GM18511 (cell line): ENCODE results near the gene CDC40.

Source experiments
- ATAC-seq: cut with Tn5 transposase; IDR thresholded peaks from one replicate; pipeline ENCODE4 v1.9.1; 2021; ENCODE audit warnings: mild to moderate bottlenecking, moderate library complexity; ENCODE audit not compliant: unreplicated experiment

Gene CDC40

GRCh38 chr6:110180228-110181008 lies at the start of gene CDC40:
Gene CDC40, plus strand, starts transcription at chr6:110180427. Its CDS starts 18 bp downstream, at chr6:110180445.
- peak; percentile 62 for ATAC-seq

DNA sequence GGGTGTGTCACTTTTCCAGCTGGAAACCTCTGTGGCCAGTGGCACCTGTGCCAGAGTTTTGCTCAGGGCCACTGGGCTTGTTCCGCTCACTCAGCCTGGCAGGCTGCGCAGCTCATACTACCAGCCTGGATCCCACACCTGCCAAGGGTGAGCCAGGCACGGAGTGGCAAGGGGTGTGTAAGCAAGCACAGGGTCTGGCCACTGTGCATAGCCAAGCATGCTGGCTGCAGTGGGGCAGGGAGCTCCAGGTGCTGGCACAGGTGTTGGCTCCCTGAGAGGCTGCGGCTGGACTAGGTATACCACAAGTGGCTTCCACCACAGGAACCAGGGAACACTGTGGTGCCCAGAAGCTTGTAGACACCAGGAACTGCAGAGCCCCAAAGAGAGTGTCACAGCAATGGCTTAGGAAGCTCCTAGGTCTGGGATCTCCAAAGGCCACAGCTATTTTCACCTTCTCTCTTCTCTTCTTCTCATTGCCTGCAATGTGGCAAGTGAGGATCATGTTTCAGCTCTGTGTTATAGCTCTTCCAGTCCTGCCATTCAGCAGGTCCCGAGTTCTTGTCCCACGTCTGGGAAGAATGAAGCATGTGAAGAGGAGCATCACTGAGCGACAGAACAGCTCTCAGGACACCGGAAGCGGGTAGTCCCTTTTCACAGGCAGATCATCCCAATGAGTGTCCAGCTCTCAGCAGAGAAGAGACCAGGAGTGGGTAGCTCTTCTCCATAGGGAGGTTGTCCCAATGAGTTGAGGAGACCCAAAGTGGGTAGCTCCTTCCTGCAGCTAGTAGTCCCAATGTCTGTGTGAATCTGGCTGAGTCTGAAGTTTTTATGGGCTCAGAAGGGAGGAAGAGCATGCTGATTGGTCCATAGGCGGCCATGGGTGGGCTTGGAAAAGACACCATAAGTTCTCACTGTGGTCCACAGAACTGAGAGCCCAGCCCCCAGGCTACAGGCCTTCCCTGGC lies 42.0 kb upstream of the CDC40 start:
- no peak for ATAC-seq

DNA sequence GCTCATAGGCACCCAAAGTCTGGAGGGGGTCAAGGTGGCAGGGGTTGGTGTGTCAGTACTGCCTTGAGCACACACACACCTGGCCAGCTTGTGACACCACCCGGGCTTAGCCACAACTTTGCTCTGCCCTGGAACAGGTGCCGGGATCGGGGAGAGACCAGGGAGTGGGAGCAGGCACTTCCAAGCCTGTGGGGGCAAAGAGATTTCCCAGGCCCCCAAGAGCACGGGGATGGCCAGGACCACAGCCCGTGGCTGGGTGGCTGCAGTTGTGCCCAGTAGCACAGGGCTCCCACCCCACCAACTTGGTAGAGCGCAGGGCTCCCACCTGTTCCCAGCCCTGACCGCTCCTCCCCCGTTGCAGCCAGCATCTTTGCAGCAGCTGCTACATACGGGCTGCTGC lies 41.2 kb upstream of the CDC40 start:
- no peak for ATAC-seq

DNA sequence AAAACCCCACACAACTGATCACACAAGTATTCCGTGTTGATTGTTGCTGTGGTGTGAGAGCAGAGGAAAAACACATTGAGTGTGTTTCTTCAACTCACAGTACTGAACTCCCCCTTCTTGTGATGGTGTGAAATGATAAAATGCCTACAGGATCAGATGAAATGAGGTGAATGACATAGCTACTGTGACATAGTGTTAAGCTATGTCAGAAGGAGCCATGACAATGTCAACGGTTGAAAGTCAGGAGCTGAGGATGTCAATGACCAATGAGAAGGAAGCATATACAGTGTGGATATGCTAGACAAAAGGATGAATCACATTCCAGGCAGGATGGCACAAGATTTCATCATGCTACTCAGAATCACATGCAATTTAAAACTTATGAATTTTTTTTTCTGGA lies 39.6 kb upstream of the CDC40 start:
- no peak for ATAC-seq

DNA sequence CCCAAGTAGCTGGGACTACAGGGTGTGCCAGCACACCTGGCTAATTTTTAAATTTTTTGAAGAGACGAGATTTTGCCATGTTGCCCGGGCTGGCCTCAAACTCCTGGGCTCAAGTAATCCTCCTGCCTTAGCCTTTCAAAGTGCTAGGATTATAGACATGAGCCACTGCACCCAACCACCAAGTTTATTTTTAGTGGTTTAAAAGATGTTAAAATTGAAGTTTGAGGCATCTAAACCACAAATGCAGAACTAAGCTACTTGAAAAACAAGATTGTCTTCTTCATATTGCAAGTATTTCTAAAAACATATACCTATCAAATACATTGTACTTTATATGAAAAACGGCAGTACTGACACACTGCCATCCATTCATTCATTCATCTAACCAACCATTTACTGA lies 32.4 kb upstream of the CDC40 start:
- ATAC-seq: no peak

DNA sequence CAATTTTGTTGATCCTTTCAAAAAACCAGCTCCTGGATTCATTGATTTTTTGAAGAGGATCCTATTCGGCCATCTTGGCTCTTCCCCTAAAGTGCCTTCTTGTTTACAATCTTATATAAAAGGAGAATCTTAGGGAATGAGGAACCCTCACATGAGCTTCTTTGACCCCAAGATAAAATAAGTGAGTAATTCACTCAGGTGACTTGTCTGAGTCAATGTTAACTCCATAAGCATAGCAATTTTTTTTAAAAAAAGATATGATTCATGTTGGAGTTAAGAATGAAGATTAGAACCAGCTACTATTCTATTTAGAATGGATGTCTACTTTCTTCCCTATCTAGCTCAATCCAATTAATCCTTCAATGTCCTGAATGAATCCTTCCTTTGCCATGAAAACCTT lies 21.7 kb upstream of the CDC40 start:
- no peak for ATAC-seq

- no peak for ATAC-seq
Observed at GRCh38 chr6:110170081-110170480, 10.1 kb upstream of the CDC40 start.

DNA sequence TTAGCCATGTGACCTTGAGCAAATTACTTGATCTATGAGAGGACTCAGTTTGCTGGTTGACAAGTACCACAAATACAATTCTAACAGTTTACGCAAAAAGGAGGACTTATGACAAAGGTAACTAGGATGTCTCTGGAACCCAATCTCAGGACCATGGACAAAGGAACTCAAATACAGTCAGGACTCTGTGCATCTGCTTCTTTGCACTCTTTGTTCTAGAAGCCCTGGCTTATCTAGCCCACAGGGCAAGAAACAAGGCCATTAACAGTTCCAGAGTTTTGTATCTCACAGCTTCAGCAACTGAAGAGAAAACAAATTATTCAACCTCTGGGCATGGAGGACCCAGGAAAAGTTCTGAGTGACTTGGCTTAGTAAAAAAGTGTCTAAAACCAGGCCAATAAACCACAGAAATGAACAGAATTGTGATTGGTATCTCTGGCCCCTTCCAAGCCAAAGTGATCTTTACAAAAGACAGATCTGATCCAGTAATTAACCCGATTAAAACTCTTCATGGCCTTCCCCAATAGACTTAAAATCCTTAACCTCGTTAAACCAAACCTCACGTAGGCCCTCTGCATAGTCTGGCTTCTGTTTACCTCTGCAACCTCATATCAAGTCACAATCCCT lies 6.6 kb upstream of the CDC40 start:
- no peak for ATAC-seq

GRCh38 chr6:110178626-110179405 lies 1.4 kb upstream of the CDC40 start:
- ATAC-seq: peak; percentile 21

- ATAC-seq: peak; percentile 91
Observed at GRCh38 chr6:110179406-110180227, 610 bp upstream of the CDC40 start, which contains the start of gene WASF1. Gene WASF1, minus strand, starts transcription at chr6:110179670. Its CDS starts 52,069 bp downstream, at chr6:110127601.

- ATAC-seq: no peak
Observed at GRCh38 chr6:110181131-110182030, 1.2 kb downstream of the CDC40 start.

GRCh38 chr6:110183292-110183885 lies 3.2 kb downstream of the CDC40 start:
- no peak for ATAC-seq

DNA sequence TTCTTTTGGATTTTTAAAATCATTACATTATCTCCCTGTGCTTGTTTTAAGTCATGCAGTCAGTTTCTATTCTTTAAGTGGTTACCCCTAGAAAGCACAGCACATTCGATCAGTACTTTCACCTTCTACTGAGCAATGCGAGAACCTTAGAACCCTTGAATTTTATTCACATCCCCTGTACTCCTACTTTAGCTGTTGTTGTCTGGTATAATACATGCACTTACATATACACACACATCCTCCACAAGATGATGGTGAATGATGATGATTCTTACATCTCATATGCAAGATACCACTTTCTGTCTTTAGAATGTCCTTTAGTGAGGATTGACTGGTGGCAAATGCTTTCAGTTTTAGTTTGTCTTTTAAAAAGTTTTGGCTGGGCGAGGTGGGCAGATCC lies 5.7 kb downstream of the CDC40 start:
- peak; percentile 70 for ATAC-seq

GRCh38 chr6:110188791-110189190 lies 8.6 kb downstream of the CDC40 start:
- ATAC-seq: no peak

- no peak for ATAC-seq
Observed at GRCh38 chr6:110190726-110191125, 10.5 kb downstream of the CDC40 start.

- ATAC-seq: no peak
Observed at GRCh38 chr6:110191477-110191876, 11.2 kb downstream of the CDC40 start.

- ATAC-seq: no peak
Observed at GRCh38 chr6:110195639-110196038, 15.4 kb downstream of the CDC40 start.

DNA sequence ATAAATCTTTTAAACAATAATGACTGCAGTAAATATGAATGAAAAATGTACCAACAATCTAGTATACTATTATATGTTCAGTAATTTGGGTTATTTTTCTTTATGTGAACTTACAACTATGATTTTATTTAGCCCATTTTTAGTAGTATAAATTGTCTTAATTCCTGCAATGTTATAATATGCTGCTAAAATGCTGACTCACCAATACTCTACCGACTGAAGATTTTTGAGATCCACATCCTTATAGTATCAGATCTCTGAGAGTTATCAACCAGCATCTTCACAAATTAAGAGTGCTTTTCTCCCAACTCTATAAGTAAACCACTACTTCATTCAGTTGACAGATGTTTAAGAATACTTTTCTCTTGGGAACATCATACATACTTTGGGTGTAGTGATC lies 16.6 kb downstream of the CDC40 start:
- no peak for ATAC-seq
